Uterus (tissue), 4 donors: ENCODE data around the gene HLA-G. TPM values are rescaled to one million over a fixed set of nuclear protein-coding genes. Genes with fewer than 3 reads are reported as not detected.

ENCODE experiments used
- DNase-seq, 2 donors: peaks; one replicate each; pipeline ENCODE4 v3.0.0-alpha.2; 2019 to 2020
- H3K27ac ChIP-seq, 2 donors: fragments of 200-600 bp; sonication (generic); 1 replicate in 1 of 2; 2 replicates in 1 of 2; pipeline ENCODE4 v1.5.1; 2016 to 2018
- H3K27me3 ChIP-seq, 2 donors: fragments of 200-600 bp; sonication (generic); one replicate each; pipeline ENCODE4 v1.5.1; 2018 to 2019; ENCODE audit warnings: control low read depth in 1 of 2
- H3K36me3 ChIP-seq, 2 donors: fragments of 200-600 bp; sonication (generic); one replicate each; pipeline ENCODE4 v1.5.1; 2019; ENCODE audit warnings: control low read depth in 1 of 2
- H3K4me1 ChIP-seq, 2 donors: fragments of 200-600 bp; sonication (generic); one replicate each; pipeline ENCODE4 v1.5.1; 2018 to 2019; ENCODE audit warnings: control low read depth in 1 of 2
- H3K4me3 ChIP-seq, 2 donors: fragments of 200-600 bp; sonication (generic); 1 replicate in 1 of 2; 2 replicates in 1 of 2; pipeline ENCODE4 v1.5.1; 2018 to 2019; ENCODE audit warnings: mild to moderate bottlenecking in 1 of 2
- H3K9me3 ChIP-seq, 2 donors: fragments of 200-600 bp; sonication (generic); one replicate each; pipeline ENCODE4 v1.5.1; 2019; ENCODE audit warnings: control low read depth in 1 of 2
- POLR2A ChIP-seq, 2 donors: fragments of 450-650 bp; IDR thresholded peaks; one replicate each; pipeline ENCODE4 v1.6.1; 2016; ENCODE audit warnings: antibody characterized with exemption in 2 of 2, mild to moderate bottlenecking in 1 of 2, moderate library complexity in 1 of 2
- intact Hi-C: fragments of 100-400 bp; cut with DNase I; formaldehyde crosslinking; loops from one replicate; pipeline ENCODE4 v1.15.1; 2023; ENCODE audit warnings: low total_unique reads
- total RNA-seq, 4 donors: library from RNA; depleted of rRNA in 3 of 4; stranded (reverse); fragments of >200 nt in 3 of 4; gene quantifications; one replicate each; pipeline versions ENCODE4 v1.1.0 to v1.2.4, GENCODE V29; 2014 to 2023
- TF ChIP-seq, protein P1 (sequence below), 4 experiments: fragments of 200-600 bp in 2 of 4; fragments of 450-650 bp in 2 of 4; sonication (generic) in 2 of 4; IDR thresholded peaks; one replicate each; pipeline ENCODE4 v1.5.1; 2016 to 2019; ENCODE audit warnings: antibody characterized with exemption in 4 of 4, mild to moderate bottlenecking in 2 of 4, moderate library complexity in 1 of 4
- donor health status: DM: yes; HTN: yes; CAD: no.

Gene HLA-G
- total RNA-seq, 4 donors from 2014 or later, result 0.52 TPM; not detected in 3

DNA sequence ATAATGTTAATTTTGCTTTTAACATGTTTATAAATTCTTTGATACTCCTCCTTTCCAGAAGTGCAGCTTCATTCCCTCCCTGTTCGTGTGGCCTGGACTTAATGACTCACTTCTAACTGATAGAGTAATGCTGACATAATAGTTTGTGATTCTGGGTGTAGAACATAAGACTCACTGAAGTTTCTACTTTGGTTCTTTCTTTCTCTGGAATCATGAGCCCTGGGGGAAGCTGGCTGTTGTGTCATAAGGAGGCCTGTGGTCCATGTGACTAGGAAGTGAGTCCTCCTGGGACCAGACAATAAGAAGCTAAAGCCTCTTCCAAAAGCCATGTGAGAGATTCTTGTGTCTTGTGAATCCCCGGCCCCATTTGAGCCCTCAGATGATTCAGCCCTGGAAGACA is 30.5 kb upstream of the HLA-G start:
- no peak for DNase-seq
- intact Hi-C loops, result no loop called here
- Histone ChIP-seq H3K27me3 (peaks cover 0 to 19% of the 10 kb centered on the region in 2 donors), H3K4me3 (no peak overlapping the region), H3K9me3 (no peaks in the 10 kb centered on the region), H3K4me1 (peaks cover 0 to 5% of the 10 kb centered on the region in 2 donors), H3K36me3 (no peaks in the 10 kb centered on the region), H3K27ac (no peak overlapping the region)
- no peak for TF ChIP-seq POLR2A (IDR thresholded peaks at IDR 0.05)
- TF ChIP-seq, protein P1, sequence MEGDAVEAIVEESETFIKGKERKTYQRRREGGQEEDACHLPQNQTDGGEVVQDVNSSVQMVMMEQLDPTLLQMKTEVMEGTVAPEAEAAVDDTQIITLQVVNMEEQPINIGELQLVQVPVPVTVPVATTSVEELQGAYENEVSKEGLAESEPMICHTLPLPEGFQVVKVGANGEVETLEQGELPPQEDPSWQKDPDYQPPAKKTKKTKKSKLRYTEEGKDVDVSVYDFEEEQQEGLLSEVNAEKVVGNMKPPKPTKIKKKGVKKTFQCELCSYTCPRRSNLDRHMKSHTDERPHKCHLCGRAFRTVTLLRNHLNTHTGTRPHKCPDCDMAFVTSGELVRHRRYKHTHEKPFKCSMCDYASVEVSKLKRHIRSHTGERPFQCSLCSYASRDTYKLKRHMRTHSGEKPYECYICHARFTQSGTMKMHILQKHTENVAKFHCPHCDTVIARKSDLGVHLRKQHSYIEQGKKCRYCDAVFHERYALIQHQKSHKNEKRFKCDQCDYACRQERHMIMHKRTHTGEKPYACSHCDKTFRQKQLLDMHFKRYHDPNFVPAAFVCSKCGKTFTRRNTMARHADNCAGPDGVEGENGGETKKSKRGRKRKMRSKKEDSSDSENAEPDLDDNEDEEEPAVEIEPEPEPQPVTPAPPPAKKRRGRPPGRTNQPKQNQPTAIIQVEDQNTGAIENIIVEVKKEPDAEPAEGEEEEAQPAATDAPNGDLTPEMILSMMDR (IDR thresholded peaks at IDR 0.05), result no peak

DNA sequence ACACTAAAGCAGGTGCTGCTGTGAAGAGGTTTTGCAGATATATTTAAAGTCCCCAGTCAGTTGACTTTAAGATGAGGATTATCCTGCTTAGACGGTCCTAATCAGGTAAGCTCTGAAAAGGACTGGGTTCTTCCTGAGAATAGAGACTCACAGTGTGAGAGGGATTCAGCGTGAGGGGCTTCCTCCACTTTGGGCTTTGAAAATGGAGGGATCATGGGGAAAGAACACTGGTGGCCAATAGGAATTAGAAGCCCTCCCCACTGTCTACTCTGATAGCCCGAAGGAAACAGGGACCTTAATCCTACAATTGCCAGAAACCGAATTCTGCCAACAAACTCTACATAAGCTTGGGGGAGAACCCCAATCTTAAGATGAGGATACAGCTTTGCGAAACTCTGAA is 29.7 kb upstream of the HLA-G start:
- H3K9me3 ChIP-seq, result no peaks in the 10 kb centered on the region
- H3K27me3 ChIP-seq, result peaks cover 0 to 14% of the 10 kb centered on the region in 2 donors
- H3K27ac ChIP-seq, result no peak overlapping the region
- no peak overlapping the region for H3K4me3 ChIP-seq
- intact Hi-C loops, result no loop called here
- TF ChIP-seq POLR2A (IDR thresholded peaks at IDR 0.05), result no peak
- TF ChIP-seq, protein P1 (IDR thresholded peaks at IDR 0.05), result no peak
- no peak for DNase-seq
- H3K36me3 ChIP-seq, result no peaks in the 10 kb centered on the region
- peaks cover 0 to under 1% of the 10 kb centered on the region in 2 donors for H3K4me1 ChIP-seq

- intact Hi-C loops, result no loop called here
These were observed 27.4 kb upstream of the HLA-G start for GRCh38 chr6:29800254-29800653.

GRCh38 chr6:29806387-29806786 is 21.2 kb upstream of the HLA-G start:
- Histone ChIP-seq H3K36me3 (no peaks in the 10 kb centered on the region), H3K4me3 (no peak overlapping the region), H3K27me3 (no peaks in the 10 kb centered on the region), H3K4me1 (no peaks in the 10 kb centered on the region), H3K27ac (no peak overlapping the region), H3K9me3 (no peaks in the 10 kb centered on the region)
- TF ChIP-seq, protein P1 (IDR thresholded peaks at IDR 0.05), result no peak
- intact Hi-C loops, result no loop called here
- no peak for DNase-seq

More at GRCh38 chr6:29800254-29800653, 27.4 kb upstream of the HLA-G start:
- no peaks in the 10 kb centered on the region for H3K36me3 ChIP-seq
- no peaks in the 10 kb centered on the region for H3K9me3 ChIP-seq
- no peaks in the 10 kb centered on the region for H3K4me1 ChIP-seq
- no peak overlapping the region for H3K4me3 ChIP-seq
- TF ChIP-seq, protein P1 (IDR thresholded peaks at IDR 0.05), result no peak
- no peak for TF ChIP-seq POLR2A (IDR thresholded peaks at IDR 0.05)
- H3K27me3 ChIP-seq, result no peaks in the 10 kb centered on the region
- H3K27ac ChIP-seq, result no peak overlapping the region
- no peak for DNase-seq

- H3K9me3 ChIP-seq, result no peaks in the 10 kb centered on the region
- no peaks in the 10 kb centered on the region for H3K4me1 ChIP-seq
- H3K27me3 ChIP-seq, result no peaks in the 10 kb centered on the region
- H3K36me3 ChIP-seq, result no peaks in the 10 kb centered on the region
- H3K27ac ChIP-seq, result no peak overlapping the region
- intact Hi-C loops, result no loop called here
- DNase-seq, result no peak
- TF ChIP-seq POLR2A (IDR thresholded peaks at IDR 0.05), result no peak
- TF ChIP-seq, protein P1 (IDR thresholded peaks at IDR 0.05), result no peak
- no peak overlapping the region for H3K4me3 ChIP-seq
These were observed 18.4 kb upstream of the HLA-G start for GRCh38 chr6:29809249-29809648.
